ENCODE data around the gene ROBO1. TPM values are rescaled to one million over a fixed set of nuclear protein-coding genes. Genes with fewer than 3 reads are reported as not detected.

ROBO1 gene
- total RNA-seq, 1 experiment from 2014 or later = 33.9 TPM

GRCh38 chr3:79639855-79640254 lies 127.9 kb downstream of the ROBO1 start:
- no peak for TF ChIP-seq CTCF (IDR thresholded peaks at IDR 0.05; ENCODE audit: unreplicated experiment)
- Mint-ChIP-seq H3K36me3 (ENCODE audit: insufficient read depth, unreplicated experiment) (no peaks in the 10 kb centered on the region), H3K4me1 (ENCODE audit: low read depth, unreplicated experiment) (no peaks in the 10 kb centered on the region), H3K4me3 (ENCODE audit: low read depth, unreplicated experiment) (no peak overlapping the region), H3K27ac (ENCODE audit: unreplicated experiment) (no peak overlapping the region), H3K9me3 (ENCODE audit: low read depth, unreplicated experiment) (peaks cover 11% of the 10 kb centered on the region), H3K27me3 (ENCODE audit: unreplicated experiment) (no peaks in the 10 kb centered on the region)
- intact Hi-C loops (cut with micrococcal nuclease; ENCODE audit: unreplicated experiment) = no loop called here
- no peak for DNase-seq
- no TSS peak for BruUV-seq (replicated peaks)
- CTCF ChIA-PET = no interaction called here

- Mint-ChIP-seq H3K27me3 (ENCODE audit: unreplicated experiment) (no peaks in the 10 kb centered on the region), H3K4me1 (ENCODE audit: low read depth, unreplicated experiment) (no peaks in the 10 kb centered on the region), H3K4me3 (ENCODE audit: low read depth, unreplicated experiment) (no peak overlapping the region), H3K9me3 (ENCODE audit: low read depth, unreplicated experiment) (peaks cover 5% of the 10 kb centered on the region), H3K27ac (ENCODE audit: unreplicated experiment) (no peak overlapping the region), H3K36me3 (ENCODE audit: insufficient read depth, unreplicated experiment) (no peaks in the 10 kb centered on the region)
- TF ChIP-seq CTCF (IDR thresholded peaks at IDR 0.05; ENCODE audit: unreplicated experiment) = no peak
- CTCF ChIA-PET = interaction anchor here (0.7 kb wide), 1 partner anchor 701 kb away, joined by 3 read pairs; no protein-coding TSS in a partner anchor
- no peak for DNase-seq
- intact Hi-C loops (cut with micrococcal nuclease; ENCODE audit: unreplicated experiment) = no loop called here
- BruUV-seq (replicated peaks) = no TSS peak
Measured at GRCh38 chr3:79636372-79636771, 131.4 kb downstream of the ROBO1 start.

- Mint-ChIP-seq H3K27ac (ENCODE audit: unreplicated experiment) (no peak overlapping the region), H3K9me3 (ENCODE audit: low read depth, unreplicated experiment) (peaks cover 3% of the 10 kb centered on the region), H3K4me3 (ENCODE audit: low read depth, unreplicated experiment) (no peak overlapping the region), H3K36me3 (ENCODE audit: insufficient read depth, unreplicated experiment) (no peaks in the 10 kb centered on the region), H3K4me1 (ENCODE audit: low read depth, unreplicated experiment) (no peaks in the 10 kb centered on the region), H3K27me3 (ENCODE audit: unreplicated experiment) (no peaks in the 10 kb centered on the region)
- BruUV-seq (replicated peaks) = no TSS peak
- no peak for TF ChIP-seq CTCF (IDR thresholded peaks at IDR 0.05; ENCODE audit: unreplicated experiment)
- DNase-seq = no peak
- intact Hi-C loops (cut with micrococcal nuclease; ENCODE audit: unreplicated experiment) = no loop called here
- CTCF ChIA-PET = no interaction called here
Measured at GRCh38 chr3:79632842-79633241, 135.0 kb downstream of the ROBO1 start.

- intact Hi-C loops (cut with micrococcal nuclease; ENCODE audit: unreplicated experiment) = loop anchor here (10.0 kb wide), 1 partner anchor 1306 kb away; no protein-coding TSS in a partner anchor
- CTCF ChIA-PET = no interaction called here
- Mint-ChIP-seq H3K9me3 (ENCODE audit: low read depth, unreplicated experiment) (peaks cover 21% of the 10 kb centered on the region), H3K27ac (ENCODE audit: unreplicated experiment) (no peak overlapping the region), H3K27me3 (ENCODE audit: unreplicated experiment) (no peaks in the 10 kb centered on the region), H3K36me3 (ENCODE audit: insufficient read depth, unreplicated experiment) (no peaks in the 10 kb centered on the region), H3K4me1 (ENCODE audit: low read depth, unreplicated experiment) (no peaks in the 10 kb centered on the region), H3K4me3 (ENCODE audit: low read depth, unreplicated experiment) (no peak overlapping the region)
- TF ChIP-seq CTCF (IDR thresholded peaks at IDR 0.05; ENCODE audit: unreplicated experiment) = no peak
- BruUV-seq (replicated peaks) = no TSS peak
- DNase-seq = no peak
Measured at GRCh38 chr3:79618883-79619282, 148.9 kb downstream of the ROBO1 start.
